HUDEP-2 (cell line): ENCODE results near the gene LYZL4.

ENCODE experiments used
- DNase-seq, 76 experiments: peaks; one replicate each; lab custom pipeline; 2025; ENCODE audit not compliant: unreplicated experiment in 76 of 76; lab: John Stamatoyannopoulos, UW

LYZL4 gene

DNA sequence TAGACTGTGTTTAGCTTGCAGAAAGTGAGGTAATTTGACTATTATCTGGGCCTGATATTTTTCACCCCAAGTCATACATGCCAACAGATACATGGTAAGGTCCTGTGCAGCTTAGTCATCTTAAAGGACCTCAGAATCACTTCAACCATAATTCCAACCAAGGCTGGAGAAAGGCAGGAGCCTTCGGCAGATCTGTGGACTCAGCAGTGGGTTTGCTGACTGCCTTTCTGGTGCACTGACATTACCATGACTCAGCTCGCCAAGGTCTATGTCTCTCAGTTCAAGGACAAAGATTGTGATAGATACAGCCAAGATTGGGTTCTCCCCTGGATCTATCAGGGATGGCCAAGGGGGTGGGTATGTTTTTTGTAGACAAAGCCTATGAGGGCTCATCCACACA, 32.7 kb downstream of the LYZL4 start:
- no peak for DNase-seq

DNA sequence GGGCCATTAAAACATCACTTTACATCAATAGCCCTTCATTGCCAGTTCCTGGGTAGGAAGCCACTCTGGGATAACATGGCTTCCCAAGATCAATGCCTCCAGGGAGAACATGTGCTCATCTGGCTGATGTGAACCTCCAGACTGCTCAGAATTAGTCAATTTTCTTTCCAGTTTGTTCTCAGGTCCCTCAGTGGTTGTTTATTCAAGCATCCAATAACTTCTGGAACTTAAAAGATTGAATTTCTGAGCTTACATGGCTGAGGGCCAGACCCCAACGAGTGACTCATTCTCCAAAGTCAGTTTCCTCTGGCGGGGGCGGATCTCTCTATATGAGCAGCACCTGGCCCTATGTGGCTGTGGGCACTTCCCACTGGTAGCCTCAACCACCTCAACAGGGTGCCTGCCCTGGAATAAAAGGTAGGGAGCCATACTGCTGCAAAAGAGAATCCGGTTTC, 34.0 kb downstream of the LYZL4 start:
- DNase-seq = peak in 2 of 76 experiments; percentile 2 to 8

GRCh38 chr3:42375121-42375800, 35.1 kb downstream of the LYZL4 start:
- no peak for DNase-seq

DNA sequence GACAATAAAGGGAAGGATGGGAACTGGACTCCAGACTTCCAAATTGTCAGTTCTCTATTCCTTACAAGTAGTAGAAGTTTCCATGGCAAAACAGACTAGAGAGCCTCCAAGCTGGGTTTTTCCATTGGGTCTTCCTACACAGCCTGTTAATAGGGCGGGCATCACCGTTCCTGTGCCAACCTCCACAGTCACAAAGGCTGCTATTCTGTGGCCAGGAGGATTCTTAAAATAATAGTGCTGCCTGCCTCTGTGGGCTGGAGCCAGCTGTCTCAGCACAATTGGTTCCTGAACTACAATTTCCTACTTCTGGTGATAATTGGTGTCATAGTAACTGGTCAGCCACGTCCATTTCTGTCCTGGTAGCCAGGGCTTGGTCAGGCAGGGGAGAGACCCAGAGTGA, 38.6 kb downstream of the LYZL4 start:
- DNase-seq = no peak

DNA sequence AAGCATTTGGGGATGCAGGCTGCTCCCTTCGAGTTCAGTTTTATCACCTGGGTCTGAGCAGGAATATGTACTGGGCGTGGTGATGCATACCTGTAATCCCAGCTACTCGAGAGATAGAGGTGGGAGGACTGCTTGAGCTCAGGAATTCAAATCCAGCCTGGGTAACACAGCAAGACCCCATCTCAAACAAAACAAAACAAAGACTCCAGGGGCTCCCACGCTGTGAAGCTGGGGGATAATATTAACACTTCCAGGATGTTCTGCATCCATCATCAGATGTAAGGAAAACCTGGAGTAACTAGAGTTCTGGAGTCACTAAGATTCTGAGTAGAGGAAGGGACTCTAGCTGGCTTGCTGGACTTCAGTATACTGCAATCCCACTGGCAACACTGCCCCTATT, 40.6 kb downstream of the LYZL4 start:
- DNase-seq = no peak

GRCh38 chr3:42369304-42369703, 41.1 kb downstream of the LYZL4 start:
- DNase-seq = no peak

DNA sequence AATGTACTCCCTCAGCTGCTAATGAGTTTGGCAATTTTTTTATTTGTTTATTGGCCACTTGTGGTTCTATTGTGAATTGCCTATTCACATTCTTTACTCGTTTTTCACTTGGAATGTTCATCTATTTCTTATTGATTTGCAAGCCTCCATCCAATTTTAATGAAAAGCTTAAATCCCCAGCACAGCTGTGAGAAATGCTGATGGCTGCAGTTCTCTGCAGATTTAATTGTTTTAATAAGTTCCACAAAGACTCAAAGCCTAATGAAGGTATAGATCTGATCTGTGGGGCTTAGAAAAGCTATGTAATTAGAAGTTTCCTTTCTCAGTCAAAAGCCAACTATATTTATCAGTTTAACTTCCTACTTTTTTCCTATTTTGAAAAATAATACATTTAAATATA, 41.5 kb downstream of the LYZL4 start:
- DNase-seq = no peak

- no peak for DNase-seq
Measured at GRCh38 chr3:42367903-42368302, 42.5 kb downstream of the LYZL4 start.

- no peak for DNase-seq
Measured at GRCh38 chr3:42366550-42366949, 43.9 kb downstream of the LYZL4 start.

DNA sequence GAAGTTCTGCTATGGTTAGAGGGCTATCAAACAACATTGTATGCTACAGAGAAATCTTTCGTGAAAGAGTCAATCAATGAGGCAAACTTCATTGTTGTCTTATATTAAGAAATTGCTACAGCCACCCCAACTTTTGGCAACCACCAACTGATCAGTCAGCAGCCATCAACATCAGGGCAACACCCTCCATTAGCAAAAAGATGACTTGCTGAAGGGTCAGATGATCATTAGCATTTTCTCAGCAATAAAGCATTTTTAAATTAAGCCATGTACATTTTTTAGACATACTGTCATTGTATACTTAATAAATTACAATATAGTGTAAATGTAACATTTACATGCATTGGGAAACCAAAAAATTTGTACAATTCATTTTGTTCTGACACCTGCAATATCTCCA, 53.1 kb downstream of the LYZL4 start:
- no peak for DNase-seq

GRCh38 chr3:42355612-42356011, 54.8 kb downstream of the LYZL4 start:
- DNase-seq = no peak

DNA sequence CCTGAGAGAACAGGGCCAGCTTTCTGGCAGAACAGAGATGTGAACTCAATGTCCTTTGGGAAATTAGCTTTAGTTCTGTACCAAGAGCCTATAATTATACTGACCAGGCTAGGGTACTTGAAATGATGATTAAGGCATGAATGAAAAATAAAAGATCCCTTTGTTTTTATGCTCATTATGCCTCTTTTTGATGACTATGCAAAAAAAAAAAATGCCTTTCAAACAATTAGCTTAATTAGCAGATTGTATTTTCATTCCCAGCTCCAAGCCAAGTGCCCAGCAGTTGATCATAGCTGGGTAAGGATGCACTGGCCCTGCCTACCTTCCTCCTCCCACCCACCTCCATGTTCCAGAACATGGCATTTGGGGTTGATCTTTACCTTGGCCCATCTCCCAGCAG, 56.8 kb downstream of the LYZL4 start:
- no peak for DNase-seq

GRCh38 chr3:42351207-42351606, 59.2 kb downstream of the LYZL4 start:
- DNase-seq = no peak

DNA sequence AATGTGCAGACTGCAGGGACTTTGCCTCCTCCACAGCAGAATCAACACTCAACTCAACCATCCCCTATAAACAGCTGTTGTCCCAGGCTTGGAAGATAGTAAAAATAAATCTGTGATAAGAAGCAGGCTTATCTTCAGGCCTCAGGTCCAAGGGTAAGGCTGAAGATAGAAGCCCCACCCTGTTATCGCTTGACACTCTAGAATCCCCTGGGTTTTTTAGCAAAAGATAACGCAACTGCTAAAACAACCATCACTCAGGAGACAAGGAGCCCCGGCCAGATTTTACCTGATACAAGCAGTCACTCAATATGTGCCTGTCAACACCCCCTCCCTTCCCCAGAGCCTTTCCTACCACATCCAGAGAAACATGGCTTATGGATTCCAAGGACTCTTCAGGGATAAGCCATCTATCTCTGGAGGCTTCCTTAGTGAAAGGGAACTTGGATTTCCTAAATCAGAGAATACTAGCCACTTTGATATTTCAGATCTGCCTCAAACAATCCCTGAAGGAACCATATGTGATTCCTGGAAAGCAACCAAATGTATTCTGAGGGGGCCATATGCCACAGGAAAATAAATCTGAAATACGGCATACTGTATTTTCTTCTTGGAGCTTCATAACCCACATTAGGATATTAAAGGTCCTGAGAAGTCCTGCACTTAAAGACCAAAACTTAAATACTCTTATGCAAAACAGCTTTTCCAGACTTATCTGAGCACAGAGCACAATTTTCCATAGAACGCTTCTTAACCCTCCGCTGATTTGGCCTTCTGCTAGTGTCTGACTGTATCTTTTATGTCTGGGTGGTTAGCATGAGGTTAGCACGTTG, 60.4 kb downstream of the LYZL4 start:
- peak in 32 of 76 experiments; percentile 0 to 71 (median 23) for DNase-seq

- no peak for DNase-seq
Measured at GRCh38 chr3:42347928-42348327, 62.5 kb downstream of the LYZL4 start.
